Gastroesophageal sphincter (tissue), 4 donors: Measurements from ENCODE around the gene NOTCH2. TPM values are rescaled to one million over a fixed set of nuclear protein-coding genes. Genes with fewer than 3 reads are reported as not detected.
A peak's percentile ranks its signal among the peaks of the same experiment; 100 is the strongest.

Experiments
- ATAC-seq: fragments of 150-250 bp; one replicate; pipeline ENCODE4 v1.9.1; 2016; ENCODE audit warnings: mild to moderate bottlenecking, moderate library complexity
- H3K27ac ChIP-seq, 4 donors: fragments of 200-600 bp; sonication (generic) in 3 of 4; 1 replicate in 3 of 4; 2 replicates in 1 of 4; pipeline ENCODE4 v1.5.1; 2016 to 2019
- H3K27me3 ChIP-seq: fragments of 200-600 bp; sonication (generic); one replicate; pipeline ENCODE4 v1.5.1; 2019
- H3K36me3 ChIP-seq, 2 donors: fragments of 200-600 bp; sonication (generic); one replicate each; pipeline ENCODE4 v1.5.1; 2019; ENCODE audit warnings: control low read depth in 1 of 2
- H3K4me1 ChIP-seq, 3 donors: fragments of 200-600 bp; sonication (generic); 1 replicate in 2 of 3; 2 replicates in 1 of 3; pipeline ENCODE4 v1.5.1; 2016 to 2019; ENCODE audit warnings: control low read depth in 2 of 3
- H3K4me3 ChIP-seq, 2 donors: fragments of 200-600 bp; sonication (generic); one replicate each; pipeline ENCODE4 v1.5.1; 2019; ENCODE audit warnings: mild to moderate bottlenecking in 1 of 2, moderate library complexity in 1 of 2
- H3K9me3 ChIP-seq, 3 donors: fragments of 200-600 bp; sonication (generic); one replicate each; pipeline ENCODE4 v1.5.1; 2017 to 2019; ENCODE audit warnings: control low read depth in 2 of 3
- EP300 ChIP-seq: sonication (generic); formaldehyde crosslinking; IDR thresholded peaks from one replicate; pipeline ENCODE4 v1.6.1; 2017; ENCODE audit warnings: antibody characterized with exemption, mild to moderate bottlenecking
- POLR2A ChIP-seq, 2 donors: fragments of 450-650 bp; IDR thresholded peaks; one replicate each; pipeline ENCODE4 v1.6.1; 2017; ENCODE audit warnings: antibody characterized with exemption in 2 of 2, mild to moderate bottlenecking in 2 of 2, moderate library complexity in 1 of 2
- POLR2AphosphoS5 ChIP-seq: sonication (generic); formaldehyde crosslinking; IDR thresholded peaks from one replicate; pipeline ENCODE4 v1.6.1; 2017; ENCODE audit warnings: antibody characterized with exemption
- WGBS, 2 donors: methylation state at CpG; one replicate each; pipeline ENCODE4 v1.1.5; 2018; ENCODE audit warnings: low coverage in 1 of 2; 5-methylcytosine and 5-hydroxymethylcytosine counted together
- total RNA-seq, 4 donors: library from RNA; depleted of rRNA; stranded (reverse); fragments of >200 nt; gene quantifications; one replicate each; pipeline ENCODE4 v1.1.0, GENCODE V29; 2016
- TF ChIP-seq, protein P1 (sequence below), 4 experiments: fragments of 200-600 bp in 2 of 4; fragments of 450-650 bp in 2 of 4; sonication (generic) in 1 of 4; IDR thresholded peaks; one replicate each; pipeline ENCODE4 v1.5.1; 2017 to 2019; ENCODE audit warnings: antibody characterized with exemption in 4 of 4, mild to moderate bottlenecking in 2 of 4, moderate library complexity in 2 of 4

The NOTCH2 gene
- total RNA-seq, 4 donors from 2014 or later, result 79.8 to 150 (median 105) TPM

DNA sequence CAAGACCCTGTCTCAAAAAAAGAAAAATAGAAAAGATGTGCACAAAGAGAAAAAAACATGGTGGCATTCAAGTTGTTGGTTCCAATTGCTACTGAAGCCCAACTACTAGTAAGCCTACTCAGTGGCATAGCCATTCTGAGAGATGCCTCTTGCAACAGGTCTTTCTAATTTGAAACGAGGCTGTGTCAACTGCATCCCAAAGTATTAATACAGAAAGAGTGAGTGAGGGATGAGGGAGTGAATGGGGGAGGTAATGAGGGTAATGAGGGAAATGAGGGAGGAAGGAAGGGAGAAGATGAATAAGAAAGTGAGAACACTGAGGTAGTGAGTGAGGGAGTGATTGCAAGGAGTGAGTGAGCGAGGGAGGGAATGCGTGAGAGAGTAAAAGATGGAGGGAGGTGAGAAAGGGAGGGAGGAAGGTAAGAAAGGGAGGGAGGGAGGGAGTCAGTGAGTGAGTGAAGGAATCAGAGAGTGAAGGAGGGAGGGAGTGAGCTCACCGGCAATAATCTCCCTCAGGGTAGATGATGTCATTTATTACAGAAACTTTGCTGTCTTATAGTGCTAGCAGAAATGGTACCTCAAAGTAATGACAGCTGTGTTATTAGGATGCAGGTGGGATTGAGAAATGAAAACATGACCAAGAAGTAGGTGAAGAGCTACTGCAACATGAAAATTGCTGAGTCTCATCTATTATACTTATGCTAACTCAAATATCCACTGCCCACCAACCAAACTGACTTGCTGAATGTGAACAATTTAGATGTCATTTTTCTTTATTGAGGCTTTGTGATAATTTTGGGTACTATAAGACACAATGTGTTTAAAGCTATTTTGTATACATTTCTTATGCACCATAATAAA lies 97.5 kb downstream of the NOTCH2 start:
- H3K36me3 ChIP-seq, result peaks cover 0 to 46% of the 10 kb centered on the region in 2 donors
- no peaks in the 10 kb centered on the region for H3K4me1 ChIP-seq
- no peak overlapping the region for H3K27ac ChIP-seq
- no peaks in the 10 kb centered on the region for H3K9me3 ChIP-seq
- 89 to 93% methylated on average over 1 to 4 of the region's 4 CpGs for WGBS, 2 donors
- no peak for ATAC-seq
- H3K4me3 ChIP-seq, result no peak overlapping the region
- TF ChIP-seq, protein P1, sequence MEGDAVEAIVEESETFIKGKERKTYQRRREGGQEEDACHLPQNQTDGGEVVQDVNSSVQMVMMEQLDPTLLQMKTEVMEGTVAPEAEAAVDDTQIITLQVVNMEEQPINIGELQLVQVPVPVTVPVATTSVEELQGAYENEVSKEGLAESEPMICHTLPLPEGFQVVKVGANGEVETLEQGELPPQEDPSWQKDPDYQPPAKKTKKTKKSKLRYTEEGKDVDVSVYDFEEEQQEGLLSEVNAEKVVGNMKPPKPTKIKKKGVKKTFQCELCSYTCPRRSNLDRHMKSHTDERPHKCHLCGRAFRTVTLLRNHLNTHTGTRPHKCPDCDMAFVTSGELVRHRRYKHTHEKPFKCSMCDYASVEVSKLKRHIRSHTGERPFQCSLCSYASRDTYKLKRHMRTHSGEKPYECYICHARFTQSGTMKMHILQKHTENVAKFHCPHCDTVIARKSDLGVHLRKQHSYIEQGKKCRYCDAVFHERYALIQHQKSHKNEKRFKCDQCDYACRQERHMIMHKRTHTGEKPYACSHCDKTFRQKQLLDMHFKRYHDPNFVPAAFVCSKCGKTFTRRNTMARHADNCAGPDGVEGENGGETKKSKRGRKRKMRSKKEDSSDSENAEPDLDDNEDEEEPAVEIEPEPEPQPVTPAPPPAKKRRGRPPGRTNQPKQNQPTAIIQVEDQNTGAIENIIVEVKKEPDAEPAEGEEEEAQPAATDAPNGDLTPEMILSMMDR (IDR thresholded peaks at IDR 0.05), result no peak
- TF ChIP-seq POLR2AphosphoS5, result no peak
- no peak for TF ChIP-seq POLR2A (IDR thresholded peaks at IDR 0.05)
- TF ChIP-seq EP300, result no peak
- no peaks in the 10 kb centered on the region for H3K27me3 ChIP-seq

DNA sequence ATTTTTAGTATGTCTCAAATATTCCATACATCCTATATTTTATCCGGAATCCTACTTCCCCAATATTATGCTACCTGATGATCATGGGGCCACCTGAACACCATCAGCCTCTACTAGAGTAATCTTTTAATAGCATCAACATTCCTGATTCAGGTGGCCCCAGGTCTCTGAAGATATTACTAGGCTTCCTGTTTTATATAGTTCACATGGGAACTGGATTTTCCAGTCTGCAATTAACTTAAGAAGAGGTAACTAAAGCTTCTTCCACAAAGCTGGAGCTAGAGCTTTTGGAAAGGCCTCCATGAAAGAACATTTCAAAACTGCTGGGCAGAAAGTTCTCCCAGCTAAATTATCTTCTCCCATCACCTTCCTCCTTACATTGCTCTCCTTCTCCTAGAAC lies 100.9 kb downstream of the NOTCH2 start:
- peaks cover 0 to 74% of the 10 kb centered on the region in 2 donors for H3K36me3 ChIP-seq
- H3K9me3 ChIP-seq, result no peaks in the 10 kb centered on the region
- WGBS, 2 donors, result 71 to 89% methylated on average over 1 of the region's 1 CpG
- no peak for ATAC-seq
- no peak overlapping the region for H3K27ac ChIP-seq
- H3K4me1 ChIP-seq, result peaks cover 13 to 26% (median 19%) of the 10 kb centered on the region in 3 donors
- no peaks in the 10 kb centered on the region for H3K27me3 ChIP-seq
- TF ChIP-seq EP300 (no peak), POLR2AphosphoS5 (no peak), POLR2A (IDR thresholded peaks at IDR 0.05) (no peak)
- TF ChIP-seq, protein P1 (IDR thresholded peaks at IDR 0.05), result no peak
- H3K4me3 ChIP-seq, result no peak overlapping the region

DNA sequence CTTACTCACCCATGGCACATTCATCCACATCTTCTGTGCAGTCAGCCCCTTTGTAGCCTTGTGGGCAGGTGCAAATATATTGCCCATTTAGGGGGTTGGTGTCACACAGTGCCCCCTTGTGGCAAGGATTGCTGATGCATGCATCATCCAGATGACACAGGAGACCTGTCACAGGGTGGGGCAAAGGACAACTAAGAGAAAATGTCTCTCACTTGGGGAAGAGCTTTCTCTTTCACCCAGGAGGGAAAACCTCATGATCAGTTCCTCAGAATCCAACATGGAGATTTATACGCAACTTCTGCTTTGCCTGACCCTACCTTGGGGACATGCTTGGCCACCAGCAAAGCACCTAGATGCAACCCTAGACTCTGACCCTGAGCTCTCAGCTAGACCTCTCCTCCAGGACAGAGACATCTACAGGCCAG lies 101.4 kb downstream of the NOTCH2 start:
- Histone ChIP-seq H3K4me1 (peaks cover 13 to 27% (median 19%) of the 10 kb centered on the region in 3 donors), H3K4me3 (no peak overlapping the region), H3K9me3 (no peaks in the 10 kb centered on the region), H3K27me3 (no peaks in the 10 kb centered on the region), H3K36me3 (peaks cover 0 to 79% of the 10 kb centered on the region in 2 donors), H3K27ac (peak overlapping the region in 1 of 4 donors; percentile 10)
- 100% methylated on average over 1 of the region's 1 CpG; no CpG with 5 or more reads in 1 of the 2 donors for WGBS, 2 donors
- peak; percentile 57 for ATAC-seq
- TF ChIP-seq POLR2A (IDR thresholded peaks at IDR 0.05) (no peak), EP300 (no peak), POLR2AphosphoS5 (no peak)
- TF ChIP-seq, protein P1 (IDR thresholded peaks at IDR 0.05), result peak; percentile 46 to 72 (median 62)

DNA sequence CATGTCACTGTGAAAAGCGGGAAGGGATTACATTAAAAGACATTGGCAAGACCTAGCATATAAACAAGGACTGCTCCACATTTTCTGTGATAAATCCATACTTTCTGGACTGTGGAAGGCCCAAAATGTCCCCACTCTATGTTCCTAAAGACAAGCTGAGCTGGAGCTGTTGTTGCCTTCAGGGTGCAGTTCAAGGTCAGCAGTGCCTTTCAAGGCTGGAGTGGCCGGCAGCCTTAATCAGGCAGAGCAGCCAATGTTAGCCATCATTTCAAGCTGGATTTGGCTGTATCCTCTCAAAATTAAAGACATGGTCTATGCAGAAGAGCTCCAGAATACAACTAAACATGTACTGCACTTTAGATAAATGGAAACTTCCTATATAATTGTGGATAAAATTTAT lies 102.8 kb downstream of the NOTCH2 start:
- Histone ChIP-seq H3K4me1 (peaks cover 18 to 41% (median 26%) of the 10 kb centered on the region in 3 donors), H3K9me3 (no peaks in the 10 kb centered on the region), H3K27me3 (no peaks in the 10 kb centered on the region), H3K4me3 (no peak overlapping the region), H3K36me3 (peaks cover 0 to 84% of the 10 kb centered on the region in 2 donors), H3K27ac (no peak overlapping the region)
- TF ChIP-seq EP300 (no peak), POLR2A (IDR thresholded peaks at IDR 0.05) (no peak), POLR2AphosphoS5 (no peak)
- TF ChIP-seq, protein P1 (IDR thresholded peaks at IDR 0.05), result no peak
- 71 to 87% methylated on average over 1 to 2 of the region's 2 CpGs for WGBS, 2 donors
- ATAC-seq, result no peak

DNA sequence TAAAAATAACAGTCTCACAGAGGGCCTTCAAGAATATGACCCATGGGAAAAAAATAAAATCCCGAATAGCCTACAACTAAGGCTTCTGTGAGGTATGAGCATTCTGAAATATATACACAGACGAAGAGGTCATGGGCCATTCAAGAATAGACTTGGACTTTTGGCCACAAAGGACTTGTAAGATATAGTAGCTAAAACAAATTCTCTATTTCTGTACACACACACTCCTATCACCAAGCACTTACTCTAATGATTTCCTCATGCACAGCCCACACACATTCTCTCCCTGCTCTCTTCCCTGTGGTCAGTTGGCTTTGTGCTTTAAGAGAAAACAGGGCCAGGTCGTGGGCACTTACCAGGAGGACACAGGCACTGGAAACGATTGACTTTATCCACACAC lies 103.4 kb downstream of the NOTCH2 start:
- Histone ChIP-seq H3K4me1 (peaks cover 18 to 41% (median 26%) of the 10 kb centered on the region in 3 donors), H3K27me3 (no peaks in the 10 kb centered on the region), H3K9me3 (no peaks in the 10 kb centered on the region), H3K4me3 (no peak overlapping the region), H3K36me3 (peaks cover 0 to 78% of the 10 kb centered on the region in 2 donors), H3K27ac (peak overlapping the region in 2 of 4 donors; percentile 7 to 36)
- TF ChIP-seq, protein P1 (IDR thresholded peaks at IDR 0.05), result no peak
- no peak for TF ChIP-seq POLR2A (IDR thresholded peaks at IDR 0.05)
- TF ChIP-seq POLR2AphosphoS5, result no peak
- TF ChIP-seq EP300, result no peak
- no peak for ATAC-seq
- WGBS, 2 donors, result 11 to 14% methylated on average over 4 of the region's 4 CpGs
